Upper lobe of left lung (tissue), 4 donors: ENCODE data around the gene TSPEAR.

Experiments used
- CTCF ChIP-seq, 6 experiments: fragments of 450-650 bp in 4 of 6; fragments of 200-600 bp in 2 of 6; sonication (generic) in 2 of 6; IDR thresholded peaks; one replicate each; pipeline ENCODE4 v1.5.1; 2016 to 2019; ENCODE audit warnings: antibody characterized with exemption in 6 of 6
- POLR2A ChIP-seq, 4 donors: fragments of 450-650 bp; IDR thresholded peaks; one replicate each; pipeline ENCODE4 v1.5.1; 2016 to 2017; ENCODE audit warnings: antibody characterized with exemption in 4 of 4, mild to moderate bottlenecking in 2 of 4
- POLR2AphosphoS5 ChIP-seq, 2 donors: sonication (generic); formaldehyde crosslinking; IDR thresholded peaks; one replicate each; pipeline ENCODE4 v1.5.1; 2017; ENCODE audit warnings: antibody characterized with exemption in 2 of 2

GRCh38 chr21:44637018-44637850, 74.1 kb downstream of the TSPEAR start, which contains the start of gene KRTAP10-10:
- no peak for TF ChIP-seq CTCF (IDR thresholded peaks at IDR 0.05)
- TF ChIP-seq POLR2AphosphoS5 (IDR thresholded peaks at IDR 0.05), result no peak
- no peak for TF ChIP-seq POLR2A (IDR thresholded peaks at IDR 0.05)
